DND-41 (cell line): ENCODE measurements around the gene ABLIM1.

Source experiments
- CTCF ChIP-seq: IDR thresholded peaks from 2 replicates; pipeline ENCODE4 v1.5.1; 2012; ENCODE audit warnings: borderline replicate concordance, low read length, moderate library complexity, mild to moderate bottlenecking; ENCODE audit not compliant: poor library complexity, severe bottlenecking; ENCODE audit errors: extremely low read depth
- EZH2 ChIP-seq: IDR thresholded peaks from 3 replicates; pipeline ENCODE4 v1.6.1; 2012; ENCODE audit warnings: borderline replicate concordance, low read depth, mild to moderate bottlenecking, moderate library complexity, low read length, inconsistent platforms; ENCODE audit not compliant: severe bottlenecking

- TF ChIP-seq CTCF (peak; percentile 23), EZH2 (no peak)
These were observed 109.4 kb downstream of the ABLIM1 start for GRCh38 chr10:114548662-114549061.
